ENCODE data around the gene RNF114.

GRCh38 chr20:49942942-49943341, 6.7 kb downstream of the RNF114 start:
- TF ChIP-seq CTCF (IDR thresholded peaks at IDR 0.05): no peak
- no peak for TF ChIP-seq RAD21 (IDR thresholded peaks at IDR 0.05; ENCODE audit: low read length)
- TF ChIP-seq TAF1 (IDR thresholded peaks at IDR 0.05; ENCODE audit: borderline replicate concordance, low read depth, low read length): no peak
- TF ChIP-seq RFX5 (IDR thresholded peaks at IDR 0.05; ENCODE audit: low read length): no peak
- no peak for TF ChIP-seq MXI1 (IDR thresholded peaks at IDR 0.05; ENCODE audit: low read depth, low read length)
- TF ChIP-seq, protein P1, sequence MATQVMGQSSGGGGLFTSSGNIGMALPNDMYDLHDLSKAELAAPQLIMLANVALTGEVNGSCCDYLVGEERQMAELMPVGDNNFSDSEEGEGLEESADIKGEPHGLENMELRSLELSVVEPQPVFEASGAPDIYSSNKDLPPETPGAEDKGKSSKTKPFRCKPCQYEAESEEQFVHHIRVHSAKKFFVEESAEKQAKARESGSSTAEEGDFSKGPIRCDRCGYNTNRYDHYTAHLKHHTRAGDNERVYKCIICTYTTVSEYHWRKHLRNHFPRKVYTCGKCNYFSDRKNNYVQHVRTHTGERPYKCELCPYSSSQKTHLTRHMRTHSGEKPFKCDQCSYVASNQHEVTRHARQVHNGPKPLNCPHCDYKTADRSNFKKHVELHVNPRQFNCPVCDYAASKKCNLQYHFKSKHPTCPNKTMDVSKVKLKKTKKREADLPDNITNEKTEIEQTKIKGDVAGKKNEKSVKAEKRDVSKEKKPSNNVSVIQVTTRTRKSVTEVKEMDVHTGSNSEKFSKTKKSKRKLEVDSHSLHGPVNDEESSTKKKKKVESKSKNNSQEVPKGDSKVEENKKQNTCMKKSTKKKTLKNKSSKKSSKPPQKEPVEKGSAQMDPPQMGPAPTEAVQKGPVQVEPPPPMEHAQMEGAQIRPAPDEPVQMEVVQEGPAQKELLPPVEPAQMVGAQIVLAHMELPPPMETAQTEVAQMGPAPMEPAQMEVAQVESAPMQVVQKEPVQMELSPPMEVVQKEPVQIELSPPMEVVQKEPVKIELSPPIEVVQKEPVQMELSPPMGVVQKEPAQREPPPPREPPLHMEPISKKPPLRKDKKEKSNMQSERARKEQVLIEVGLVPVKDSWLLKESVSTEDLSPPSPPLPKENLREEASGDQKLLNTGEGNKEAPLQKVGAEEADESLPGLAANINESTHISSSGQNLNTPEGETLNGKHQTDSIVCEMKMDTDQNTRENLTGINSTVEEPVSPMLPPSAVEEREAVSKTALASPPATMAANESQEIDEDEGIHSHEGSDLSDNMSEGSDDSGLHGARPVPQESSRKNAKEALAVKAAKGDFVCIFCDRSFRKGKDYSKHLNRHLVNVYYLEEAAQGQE (IDR thresholded peaks at IDR 0.05; ENCODE audit: low read depth, low read length): no peak
- no peak for TF ChIP-seq NFIC (IDR thresholded peaks at IDR 0.05; ENCODE audit: borderline replicate concordance)
- TF ChIP-seq, protein P2, sequence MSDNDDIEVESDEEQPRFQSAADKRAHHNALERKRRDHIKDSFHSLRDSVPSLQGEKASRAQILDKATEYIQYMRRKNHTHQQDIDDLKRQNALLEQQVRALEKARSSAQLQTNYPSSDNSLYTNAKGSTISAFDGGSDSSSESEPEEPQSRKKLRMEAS (IDR thresholded peaks at IDR 0.05; ENCODE audit: low read depth): no peak
- TF ChIP-seq JUND (IDR thresholded peaks at IDR 0.05): no peak
- TF ChIP-seq ELF1 (IDR thresholded peaks at IDR 0.05): no peak
- TF ChIP-seq GATA2 (CRISPR knock-in tag; IDR thresholded peaks at IDR 0.05): no peak
- no peak for TF ChIP-seq EZH2phosphoT487 (IDR thresholded peaks at IDR 0.05; ENCODE audit: borderline replicate concordance, low read depth)
